DMS153 (cell line): Measurements from ENCODE around the gene TNFRSF25.

ENCODE experiments used
- DNase-seq: peaks from one replicate; lab custom pipeline; 2025; lab: John Stamatoyannopoulos, UW

The TNFRSF25 gene, protein sequence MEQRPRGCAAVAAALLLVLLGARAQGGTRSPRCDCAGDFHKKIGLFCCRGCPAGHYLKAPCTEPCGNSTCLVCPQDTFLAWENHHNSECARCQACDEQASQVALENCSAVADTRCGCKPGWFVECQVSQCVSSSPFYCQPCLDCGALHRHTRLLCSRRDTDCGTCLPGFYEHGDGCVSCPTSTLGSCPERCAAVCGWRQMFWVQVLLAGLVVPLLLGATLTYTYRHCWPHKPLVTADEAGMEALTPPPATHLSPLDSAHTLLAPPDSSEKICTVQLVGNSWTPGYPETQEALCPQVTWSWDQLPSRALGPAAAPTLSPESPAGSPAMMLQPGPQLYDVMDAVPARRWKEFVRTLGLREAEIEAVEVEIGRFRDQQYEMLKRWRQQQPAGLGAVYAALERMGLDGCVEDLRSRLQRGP

DNA sequence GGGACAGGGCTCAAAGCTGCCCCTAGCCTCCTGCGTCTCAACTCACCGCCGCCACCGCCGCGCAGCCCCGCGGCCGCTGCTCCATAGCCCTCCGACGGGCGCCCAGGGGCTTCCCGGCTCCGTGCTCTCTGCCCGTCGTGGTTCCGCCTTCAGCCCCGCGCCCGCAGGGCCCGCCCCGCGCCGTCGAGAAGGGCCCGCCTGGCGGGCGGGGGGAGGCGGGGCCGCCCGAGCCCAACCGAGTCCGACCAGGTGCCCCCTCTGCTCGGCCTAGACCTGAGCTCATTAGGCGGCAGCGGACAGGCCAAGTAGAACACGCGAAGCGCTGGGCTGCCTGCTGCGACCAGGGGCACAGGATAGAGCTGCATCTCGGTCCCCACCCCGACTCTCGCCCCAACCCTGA, at the start of gene TNFRSF25:
TNFRSF25 (minus strand) TSS at position 151 of the 400 bp plus-strand sequence; CDS start at position 85, 66 bp downstream.
- DNase-seq, result no peak

DNA sequence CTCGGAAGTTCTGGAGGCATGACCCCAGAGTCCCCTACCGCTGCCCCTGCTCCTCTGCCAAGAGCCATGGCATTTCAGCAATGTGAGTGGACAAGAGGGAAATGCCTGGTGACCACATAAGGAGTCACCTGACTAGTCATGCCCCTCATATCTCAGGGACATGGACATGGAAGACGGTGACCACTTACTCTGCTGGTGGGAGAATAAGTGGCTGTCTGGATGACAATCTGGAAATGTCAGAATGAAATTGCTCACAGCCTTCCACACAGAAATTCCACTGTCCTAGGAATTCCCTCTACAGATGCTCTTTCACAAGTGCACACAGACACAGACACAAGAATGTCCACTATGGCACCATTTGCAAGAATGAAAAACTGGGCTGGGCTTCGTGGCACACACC, 49.8 kb upstream of the TNFRSF25 start:
- DNase-seq, result no peak

GRCh38 chr1:6513320-6513801, 47.4 kb upstream of the TNFRSF25 start:
- DNase-seq, result no peak

GRCh38 chr1:6512908-6513280, 46.9 kb upstream of the TNFRSF25 start:
- no peak for DNase-seq

DNA sequence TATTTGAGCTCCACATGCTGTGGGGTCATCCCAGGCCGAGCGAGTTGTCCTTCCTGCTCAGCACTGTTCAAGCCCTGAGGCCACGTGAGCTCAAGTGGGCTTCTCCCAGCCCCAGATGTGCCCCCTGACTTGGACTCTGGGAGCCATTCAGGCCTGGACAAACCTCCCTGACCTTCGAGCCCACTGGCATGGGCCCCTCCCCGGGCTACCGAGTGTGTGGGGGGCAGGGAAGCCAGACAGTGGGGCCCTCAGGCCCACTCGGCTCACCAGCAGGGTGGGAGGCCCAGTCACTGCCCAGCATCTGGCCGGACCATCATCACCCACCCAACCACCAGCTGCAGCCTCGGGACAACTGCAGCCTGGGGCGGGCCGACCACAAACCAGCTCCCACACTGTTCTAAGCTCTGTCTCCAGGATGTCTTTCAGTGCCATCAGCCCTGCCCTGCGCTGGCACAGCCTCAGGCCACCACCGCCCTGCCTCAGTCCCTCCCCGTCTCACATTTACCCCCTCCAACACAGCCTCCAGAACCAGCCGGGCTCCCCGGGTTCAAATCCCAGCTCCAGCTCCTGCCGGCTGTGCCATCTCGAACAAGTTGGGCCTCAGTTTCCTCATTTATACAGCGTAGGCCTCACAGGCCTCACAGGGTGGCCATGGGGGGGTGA, 46.4 kb upstream of the TNFRSF25 start:
- no peak for DNase-seq

DNA sequence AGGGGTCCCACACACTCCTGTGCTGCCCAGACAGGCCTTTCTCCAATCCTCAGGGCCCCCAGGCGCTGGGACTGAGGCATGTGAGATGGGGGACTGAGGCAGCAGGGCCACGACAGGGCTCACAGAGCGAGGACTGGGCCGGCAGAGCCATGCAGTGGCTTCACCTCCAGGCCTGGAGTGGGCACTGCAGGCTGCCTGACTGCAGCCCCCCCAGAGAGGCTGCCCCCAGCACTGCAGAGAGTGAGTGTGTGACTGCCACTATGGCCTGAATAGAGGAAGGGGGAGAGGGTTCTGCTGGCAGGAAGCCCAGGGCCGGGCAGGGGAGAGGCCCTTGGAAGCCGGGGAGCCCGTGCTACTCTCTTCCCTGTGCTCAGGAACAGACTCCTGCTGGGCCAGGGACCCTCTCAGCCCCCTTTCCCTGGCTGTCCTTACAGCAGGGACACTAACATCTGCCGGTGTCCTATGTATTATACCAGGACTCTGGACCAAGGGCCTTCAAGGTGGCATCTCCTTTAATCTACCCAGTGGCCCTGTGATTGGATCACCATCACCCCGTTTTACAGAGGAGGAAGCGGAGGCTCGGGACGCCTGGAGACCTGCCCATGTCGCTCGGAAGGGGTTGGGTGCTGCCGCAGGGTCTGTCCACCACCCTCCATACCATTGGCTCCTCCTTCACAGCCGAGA, 45.7 kb upstream of the TNFRSF25 start:
- no peak for DNase-seq

- no peak for DNase-seq
Measured at GRCh38 chr1:6511056-6511455, 45.1 kb upstream of the TNFRSF25 start.

- no peak for DNase-seq
Measured at GRCh38 chr1:6510493-6510892, 44.5 kb upstream of the TNFRSF25 start.

DNA sequence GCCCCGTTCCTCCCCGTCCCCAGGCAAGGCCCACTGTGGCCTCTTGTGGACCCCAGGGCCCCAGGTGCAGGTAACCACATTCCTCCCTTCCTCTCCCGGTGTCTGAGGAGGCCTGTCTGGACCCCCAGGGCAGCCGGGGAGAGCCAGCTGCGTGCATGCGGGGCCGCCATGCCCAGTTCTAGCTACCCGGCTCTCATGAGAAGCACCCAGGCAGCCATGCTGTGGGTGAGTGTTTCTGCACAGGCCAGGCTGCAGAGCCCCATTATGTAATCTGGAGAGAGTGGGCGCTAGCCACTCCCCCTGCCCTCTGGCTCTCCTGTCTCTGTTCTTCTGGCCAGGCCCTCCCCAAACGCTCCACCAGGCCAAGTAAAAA, 43.9 kb upstream of the TNFRSF25 start:
- DNase-seq, result no peak

- DNase-seq, result no peak
Measured at GRCh38 chr1:6509220-6509918, 43.4 kb upstream of the TNFRSF25 start.

DNA sequence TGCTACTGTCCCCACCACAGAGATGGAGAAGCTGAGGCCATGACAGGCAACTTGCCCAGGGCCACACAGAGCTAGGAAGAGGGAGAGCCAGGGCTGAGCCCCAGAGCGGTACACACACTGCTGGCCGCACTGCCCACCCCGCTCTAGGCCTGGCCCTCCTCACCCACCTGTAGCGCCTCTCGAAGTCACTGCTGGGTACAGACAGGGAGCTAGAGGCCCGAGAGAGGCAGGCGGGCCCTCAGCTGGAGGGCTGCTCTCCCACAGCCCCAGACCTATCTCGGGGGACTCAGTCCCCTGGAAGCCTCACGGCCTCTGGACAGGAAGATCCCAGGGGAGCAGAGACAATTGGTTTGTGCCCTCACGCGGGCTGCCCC, 42.8 kb upstream of the TNFRSF25 start:
- DNase-seq, result no peak

DNA sequence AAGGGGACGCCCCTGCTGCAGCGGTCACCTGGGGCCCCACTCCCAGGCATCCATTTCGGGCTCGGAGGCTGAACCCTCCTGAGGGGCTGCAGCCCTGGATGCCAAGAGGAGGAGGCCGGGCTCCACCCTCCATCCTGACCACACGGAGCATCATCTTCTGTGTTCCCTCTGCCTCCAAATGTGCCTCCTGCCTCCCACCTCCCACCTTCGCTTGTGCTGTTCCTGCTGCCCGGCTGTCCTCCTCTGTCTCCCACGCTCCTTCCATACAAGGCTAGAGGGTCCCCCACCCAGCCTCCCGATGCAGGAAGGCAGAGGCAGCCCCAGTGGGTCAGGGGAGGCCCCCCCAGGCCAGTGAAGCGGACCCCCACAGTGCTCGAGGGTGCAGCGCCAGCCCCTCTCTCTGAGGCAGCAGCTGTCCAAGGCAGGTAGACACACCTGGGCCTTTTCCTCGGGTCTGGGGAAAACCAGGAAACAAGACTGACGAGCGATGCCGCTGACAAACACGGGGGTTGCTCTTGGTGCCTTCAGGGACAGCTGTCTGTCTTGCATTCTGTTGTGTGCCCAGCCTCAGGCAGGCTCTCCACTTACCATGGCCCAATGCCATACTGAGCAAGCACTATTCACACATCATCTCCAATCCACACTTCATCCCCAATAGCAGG, 42.3 kb upstream of the TNFRSF25 start:
- DNase-seq, result no peak

DNA sequence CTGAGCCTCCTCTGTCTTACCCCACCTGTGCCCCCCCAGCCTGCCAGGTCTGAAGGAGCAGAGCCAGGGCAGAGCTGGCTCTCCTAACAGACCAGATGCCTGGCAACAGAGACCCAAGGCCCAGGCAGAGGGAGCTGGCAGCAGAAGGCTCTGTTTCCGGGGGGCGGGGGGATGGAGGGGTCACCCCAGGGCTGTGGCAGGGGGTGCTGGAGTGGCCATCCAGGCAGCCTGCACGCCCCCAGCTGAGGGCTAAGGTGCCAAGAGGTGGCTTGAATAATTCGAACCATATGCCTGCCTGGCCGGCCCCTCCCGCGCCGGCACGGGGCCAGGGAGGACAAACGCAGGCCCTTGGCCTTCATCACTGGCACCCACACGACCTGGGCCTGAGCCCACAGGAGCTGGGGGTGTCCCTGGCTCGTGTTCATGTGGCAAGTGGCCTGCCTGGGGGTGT, 41.5 kb upstream of the TNFRSF25 start:
- no peak for DNase-seq

DNA sequence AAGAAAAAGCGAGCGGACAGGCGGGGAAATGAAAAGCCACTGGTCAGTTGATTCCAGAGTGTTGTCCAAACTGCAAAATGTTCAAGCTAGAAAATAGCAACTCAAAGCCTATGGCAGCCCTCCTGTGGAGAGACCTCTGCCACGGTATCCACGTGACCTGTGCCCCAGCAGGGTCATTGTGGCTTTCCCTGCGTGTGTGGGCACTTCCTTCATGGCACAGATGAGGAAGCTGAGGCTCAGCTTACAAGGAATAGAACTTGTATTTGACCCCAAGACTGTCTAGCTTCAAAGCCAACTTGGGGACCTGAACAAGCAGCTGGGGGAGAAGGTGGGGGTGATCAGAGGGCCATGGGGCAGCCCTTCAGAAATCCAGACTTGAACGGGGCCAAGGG, 41.1 kb upstream of the TNFRSF25 start:
- DNase-seq, result no peak

DNA sequence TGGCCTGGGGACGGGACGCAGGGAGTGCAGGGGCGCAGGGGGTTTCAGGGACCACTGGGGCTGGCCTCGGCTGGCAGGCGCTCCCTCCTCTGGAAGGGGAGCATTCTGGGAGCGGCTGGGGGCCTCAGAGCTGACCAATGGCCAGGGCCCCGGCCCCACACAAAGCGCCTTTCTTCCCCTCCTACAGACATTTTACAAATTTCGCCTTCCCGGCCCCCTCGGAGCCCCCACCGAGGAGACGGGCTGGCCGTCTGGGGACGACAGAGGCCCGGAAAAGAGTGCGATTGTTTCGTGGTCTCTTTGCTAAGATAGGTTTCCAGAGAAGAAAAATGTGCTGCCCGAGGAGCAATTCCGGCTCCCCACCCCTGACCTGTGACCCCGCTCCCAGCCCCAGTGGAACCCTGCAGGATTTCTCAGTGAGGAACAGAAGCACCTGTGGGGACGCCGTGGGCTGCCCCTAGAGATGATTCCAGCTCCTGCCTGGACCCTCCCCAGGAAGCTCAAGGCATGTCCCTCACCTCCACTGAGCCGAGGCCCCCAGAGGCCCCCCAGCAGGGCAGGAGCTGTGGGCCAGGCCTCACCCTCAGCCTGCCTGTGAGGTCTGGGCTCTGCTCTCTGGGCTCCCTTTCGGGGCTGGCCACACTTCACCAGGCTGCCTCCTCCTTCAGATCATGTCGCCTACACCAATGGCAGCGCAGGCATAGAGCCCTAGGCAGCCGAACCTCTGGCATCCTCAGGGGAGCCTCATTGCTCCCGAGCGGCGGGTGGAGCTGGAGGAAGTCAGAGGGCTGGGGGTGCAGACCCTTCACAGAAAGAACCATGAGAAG, 40.5 kb upstream of the TNFRSF25 start:
- DNase-seq, result no peak

DNA sequence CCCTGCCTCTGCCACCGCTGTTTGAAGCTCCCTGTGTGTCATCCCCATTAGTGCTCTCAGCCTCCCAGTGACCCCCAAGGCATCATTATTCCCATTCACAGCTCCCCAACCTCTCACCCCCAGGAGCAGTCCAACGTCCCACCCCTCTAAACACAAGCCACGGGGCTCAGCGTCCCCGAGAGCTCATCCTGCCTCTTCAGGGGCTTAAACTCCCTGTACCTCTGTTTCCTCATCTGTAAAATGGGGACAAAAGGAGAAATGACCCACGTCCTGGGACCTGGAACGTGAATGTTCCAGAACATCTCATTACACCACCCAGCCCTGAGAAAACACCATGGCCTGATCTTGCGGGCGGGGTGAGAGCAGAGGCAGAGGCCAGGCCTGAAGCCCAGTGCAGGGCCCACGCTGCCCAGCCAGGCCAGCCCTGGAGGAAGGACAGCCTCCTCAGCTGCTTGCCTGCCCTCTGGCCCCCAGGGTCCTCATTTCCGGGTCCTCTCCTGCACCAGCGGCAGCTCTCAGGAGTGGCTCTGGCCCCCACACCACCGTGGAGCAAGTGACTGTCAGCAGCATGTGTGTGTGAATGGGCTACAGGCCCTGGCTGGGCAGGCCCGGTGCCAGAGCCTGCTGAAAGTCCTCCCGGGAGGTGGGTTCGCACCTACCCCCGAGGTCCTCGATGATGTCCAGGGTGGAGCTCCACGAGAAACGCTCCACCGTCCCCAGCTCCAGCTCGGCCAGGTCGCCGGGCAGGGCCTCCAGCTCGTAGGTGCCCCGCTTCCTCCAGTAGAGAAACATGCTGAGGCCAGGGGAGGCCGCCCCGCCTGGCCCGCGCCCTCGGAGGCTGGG, 39.6 kb upstream of the TNFRSF25 start:
- no peak for DNase-seq

GRCh38 chr1:6504887-6505286, 38.9 kb upstream of the TNFRSF25 start:
- no peak for DNase-seq

- no peak for DNase-seq
Measured at GRCh38 chr1:6503884-6504602, 38.1 kb upstream of the TNFRSF25 start.
